ENCODE data around the gene MEGF8. TPM values are rescaled to one million over a fixed set of nuclear protein-coding genes. Genes with fewer than 3 reads are reported as not detected.

The MEGF8 gene
- total and polyA plus RNA-seq, 2 of the 13 experiments (the other 11 are each of a cell fraction or from before 2014, with no cell fraction given) = 4.0 to 8.8 TPM

DNA sequence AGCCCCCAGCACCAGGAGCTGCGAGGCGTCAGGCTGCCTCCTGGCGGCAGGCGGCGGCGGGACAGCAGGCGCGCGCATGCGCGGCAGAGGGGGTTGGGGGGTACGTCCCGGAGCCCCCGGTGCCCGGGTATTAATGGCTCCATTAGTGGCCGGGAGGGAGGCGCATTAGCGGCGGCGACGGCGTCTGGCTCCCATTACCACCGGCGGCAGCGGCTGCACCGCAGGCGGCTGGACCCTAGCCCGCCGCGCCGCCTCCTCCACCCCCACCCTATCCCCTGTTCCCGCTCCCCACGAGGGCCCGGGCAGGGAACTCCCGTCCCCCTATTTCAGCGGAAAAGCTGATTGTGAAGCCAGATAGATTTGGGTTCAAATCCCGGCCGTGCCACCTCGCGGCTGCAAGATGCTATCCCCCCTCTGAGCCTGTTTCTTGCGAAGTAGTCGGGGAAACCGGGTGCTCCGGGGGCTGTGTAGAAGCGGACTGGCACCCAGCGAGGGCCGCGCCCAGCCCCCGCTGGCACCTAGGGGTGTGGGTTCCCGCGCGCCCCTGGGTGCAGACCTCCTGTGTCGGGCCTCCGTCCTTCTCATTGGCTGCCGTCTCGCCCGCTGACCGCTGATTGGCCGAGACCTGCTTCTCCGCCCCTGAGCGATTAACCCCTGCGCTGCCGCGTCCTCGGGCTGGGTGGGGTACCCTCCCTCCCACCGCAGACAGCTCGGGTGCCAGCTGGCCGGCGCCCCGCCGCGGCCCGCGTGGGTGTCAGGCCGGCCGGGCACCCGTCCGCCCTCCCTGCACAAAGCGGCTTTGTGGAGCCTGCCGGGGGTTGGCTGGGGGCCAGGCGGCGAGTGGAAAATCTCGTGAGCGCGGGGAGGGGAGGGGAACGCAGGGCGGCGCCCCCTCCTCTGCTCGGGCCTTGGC lies 45.3 kb upstream of the MEGF8 start (continued):
- TF ChIP-seq, protein P1, sequence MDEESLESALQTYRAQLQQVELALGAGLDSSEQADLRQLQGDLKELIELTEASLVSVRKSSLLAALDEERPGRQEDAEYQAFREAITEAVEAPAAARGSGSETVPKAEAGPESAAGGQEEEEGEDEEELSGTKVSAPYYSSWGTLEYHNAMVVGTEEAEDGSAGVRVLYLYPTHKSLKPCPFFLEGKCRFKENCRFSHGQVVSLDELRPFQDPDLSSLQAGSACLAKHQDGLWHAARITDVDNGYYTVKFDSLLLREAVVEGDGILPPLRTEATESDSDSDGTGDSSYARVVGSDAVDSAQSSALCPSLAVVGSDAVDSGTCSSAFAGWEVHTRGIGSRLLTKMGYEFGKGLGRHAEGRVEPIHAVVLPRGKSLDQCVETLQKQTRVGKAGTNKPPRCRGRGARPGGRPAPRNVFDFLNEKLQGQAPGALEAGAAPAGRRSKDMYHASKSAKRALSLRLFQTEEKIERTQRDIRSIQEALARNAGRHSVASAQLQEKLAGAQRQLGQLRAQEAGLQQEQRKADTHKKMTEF (CRISPR knock-in tag; IDR thresholded peaks at IDR 0.05) = no peak
- no peak for TF ChIP-seq ADNP (CRISPR knock-in tag; IDR thresholded peaks at IDR 0.05)
- TF ChIP-seq ZNF432 (CRISPR knock-in tag; IDR thresholded peaks at IDR 0.05; ENCODE audit: borderline replicate concordance) = no peak
- peak; percentile 38; the same call in 1 of the 2 replicates for TF ChIP-seq KAT8 (CRISPR knock-in tag; IDR thresholded peaks at IDR 0.05)
- TF ChIP-seq FOXK1 (CRISPR knock-in tag; IDR thresholded peaks at IDR 0.05; ENCODE audit: borderline replicate concordance, low read depth) = no peak
- TF ChIP-seq CHCHD3 (CRISPR knock-in tag; IDR thresholded peaks at IDR 0.05) = no peak
- TF ChIP-seq ZFP36L2 (CRISPR knock-in tag; IDR thresholded peaks at IDR 0.05) = no peak
- TF ChIP-seq HMG20B (CRISPR knock-in tag; conservative IDR thresholded peaks at IDR 0.05) = no peak
- TF ChIP-seq, protein P2, sequence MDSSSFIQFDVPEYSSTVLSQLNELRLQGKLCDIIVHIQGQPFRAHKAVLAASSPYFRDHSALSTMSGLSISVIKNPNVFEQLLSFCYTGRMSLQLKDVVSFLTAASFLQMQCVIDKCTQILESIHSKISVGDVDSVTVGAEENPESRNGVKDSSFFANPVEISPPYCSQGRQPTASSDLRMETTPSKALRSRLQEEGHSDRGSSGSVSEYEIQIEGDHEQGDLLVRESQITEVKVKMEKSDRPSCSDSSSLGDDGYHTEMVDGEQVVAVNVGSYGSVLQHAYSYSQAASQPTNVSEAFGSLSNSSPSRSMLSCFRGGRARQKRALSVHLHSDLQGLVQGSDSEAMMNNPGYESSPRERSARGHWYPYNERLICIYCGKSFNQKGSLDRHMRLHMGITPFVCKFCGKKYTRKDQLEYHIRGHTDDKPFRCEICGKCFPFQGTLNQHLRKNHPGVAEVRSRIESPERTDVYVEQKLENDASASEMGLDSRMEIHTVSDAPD (CRISPR knock-in tag; IDR thresholded peaks at IDR 0.05) = no peak
- TF ChIP-seq SMARCC2 (IDR thresholded peaks at IDR 0.05) = no peak
- TF ChIP-seq DRAP1 (CRISPR knock-in tag; IDR thresholded peaks at IDR 0.05) = peak; percentile 35; the same call in 1 of the 2 replicates
- no peak; the same call in 1 of the 2 replicates for TF ChIP-seq ZFP90 (CRISPR knock-in tag; IDR thresholded peaks at IDR 0.05; ENCODE audit: borderline replicate concordance)
- TF ChIP-seq SOX5 (CRISPR knock-in tag; IDR thresholded peaks at IDR 0.05; ENCODE audit: borderline replicate concordance) = no peak
- no peak for TF ChIP-seq ZNF496 (CRISPR knock-in tag; IDR thresholded peaks at IDR 0.05; ENCODE audit: insufficient replicate concordance)
- TF ChIP-seq ZNF281 (CRISPR knock-in tag; IDR thresholded peaks at IDR 0.05; ENCODE audit: borderline replicate concordance) = 0 out of 2 replicates have a peak, but pooled peaks have one; percentile 13
- TF ChIP-seq MLXIP (CRISPR knock-in tag; IDR thresholded peaks at IDR 0.05; ENCODE audit: borderline replicate concordance) = peak; percentile 47; the same call in 1 of the 2 replicates
- TF ChIP-seq TCF7 (IDR thresholded peaks at IDR 0.05; ENCODE audit: low read depth) = no peak
- TF ChIP-seq ZNF570 (CRISPR knock-in tag; IDR thresholded peaks at IDR 0.05; ENCODE audit: borderline replicate concordance) = no peak
